Panc1 (cell line): ENCODE results near the gene DYNLT1. TPM values are rescaled to one million over a fixed set of nuclear protein-coding genes. Genes with fewer than 3 reads are reported as not detected.

Source experiments
- ATAC-seq: fragments of 200-7000 bp; cut with Tn5 transposase; 2 replicates; pipeline ENCODE4 v1.9.1; 2020; ENCODE audit warnings: mild to moderate bottlenecking, moderate library complexity
- BruUV-seq: library from RNA; stranded (reverse); fragments of 400-500 nt; replicated peaks from 2 replicates; lab custom pipeline; 2021; lab: Mats Ljungman, UMichigan
- CTCF ChIA-PET: fragments of 300-600 bp; sonication (Branson Sonifier 250); formaldehyde crosslinking; loops from one replicate; lab custom pipeline; 2022; ENCODE audit warnings: antibody characterized with exemption; lab: Charles Lee
- POLR2A ChIA-PET: fragments of 300-600 bp; sonication (Branson Sonifier 250); formaldehyde crosslinking; loops from one replicate; lab custom pipeline; 2022; ENCODE audit warnings: antibody characterized with exemption; lab: Charles Lee
- DNase-seq: peaks from one replicate; pipeline ENCODE4 v3.0.0-alpha.2; 2010; ENCODE audit warnings: low read depth, low spot score
- H3K27ac ChIP-seq: 2 replicates; pipeline ENCODE4 v1.5.1; 2011; ENCODE audit warnings: mild to moderate bottlenecking, low read length, inconsistent platforms
- H3K27me3 ChIP-seq: fragments of 200-500 bp; sonication (Bioruptor generic); 2 replicates; pipeline ENCODE4 v1.6.0; 2014; ENCODE audit warnings: low read length, inconsistent platforms; ENCODE audit not compliant: control insufficient read depth, insufficient read depth
- H3K36me3 ChIP-seq: fragments of 200-500 bp; sonication (Bioruptor generic); 2 replicates; pipeline ENCODE4 v1.5.1; 2014; ENCODE audit warnings: inconsistent platforms, mild to moderate bottlenecking, low read length, moderate library complexity; ENCODE audit not compliant: control insufficient read depth, insufficient read depth
- H3K4me1 ChIP-seq: 2 replicates; pipeline ENCODE4 v1.5.1; 2011; ENCODE audit warnings: inconsistent platforms, mild to moderate bottlenecking, low read length, moderate library complexity; ENCODE audit not compliant: control insufficient read depth, insufficient read depth
- H3K4me3 ChIP-seq, 2 experiments: 2 replicates each; pipeline ENCODE4 v1.5.1; 2011 to 2012; ENCODE audit warnings: low read depth in 2 of 2, low read length in 2 of 2, mild to moderate bottlenecking in 2 of 2, inconsistent platforms in 1 of 2, moderate library complexity in 1 of 2
- H3K9me3 ChIP-seq: fragments of 200-500 bp; sonication (Bioruptor generic); 2 replicates; pipeline ENCODE4 v1.5.1; 2014; ENCODE audit warnings: low read depth, mild to moderate bottlenecking, inconsistent platforms, low read length, moderate library complexity; ENCODE audit not compliant: control insufficient read depth, insufficient read depth
- CTCF ChIP-seq: fragments of 450-650 bp; IDR thresholded peaks from 2 replicates; pipeline ENCODE4 v1.5.1; 2017; ENCODE audit warnings: mild to moderate bottlenecking
- POLR2AphosphoS5 ChIP-seq: IDR thresholded peaks from 2 replicates; pipeline ENCODE4 v1.6.1; 2012; ENCODE audit warnings: mild to moderate bottlenecking, low read depth, low read length, moderate library complexity
- REST ChIP-seq, 2 experiments: IDR thresholded peaks; 2 replicates each; pipeline ENCODE4 v1.6.1; 2011 to 2012; ENCODE audit warnings: low read depth in 2 of 2, control low read depth in 1 of 2, low read length in 1 of 2, mild to moderate bottlenecking in 1 of 2, moderate library complexity in 1 of 2; ENCODE audit not compliant: insufficient read depth in 1 of 2
- SIN3A ChIP-seq: IDR thresholded peaks from 2 replicates; pipeline ENCODE4 v1.6.1; 2012; ENCODE audit warnings: low read depth, mild to moderate bottlenecking, low read length, moderate library complexity, borderline replicate concordance; ENCODE audit not compliant: insufficient read depth
- TCF7L2 ChIP-seq: IDR thresholded peaks from 2 replicates; pipeline ENCODE4 v1.6.1; 2011; ENCODE audit warnings: mild to moderate bottlenecking, low read depth, low read length, inconsistent platforms
- in situ Hi-C: cut with HindIII; loops from 2 replicates; pipeline ENCODE4 v1.10.0; 2016; ENCODE audit warnings: low sequenced_read_pairs, low pct_unique_long_range_greater_than_20kb
- intact Hi-C: fragments of 100-400 bp; cut with micrococcal nuclease; formaldehyde crosslinking; loops from one replicate; pipeline ENCODE4 v1.10.0; 2022; ENCODE audit not compliant: unreplicated experiment
- total RNA-seq: library from RNA; stranded (reverse); gene quantifications from one replicate; pipeline ENCODE4 v1.2.1, GENCODE V29; 2021; ENCODE audit not compliant: unreplicated experiment

DYNLT1 gene
- total RNA-seq, 1 experiment from 2014 or later = 137 TPM

- in situ Hi-C loops = no loop called here
- Histone ChIP-seq H3K9me3 (no peaks in the 10 kb centered on the region), H3K4me1 (no peaks in the 10 kb centered on the region), H3K4me3 (no peak overlapping the region), H3K27me3 (peaks cover 9% of the 10 kb centered on the region; the same call in 1 of the 2 replicates), H3K27ac (no peak overlapping the region), H3K36me3 (no peaks in the 10 kb centered on the region)
- DNase-seq = no peak
- ChIA-PET POLR2A (no interaction called here), CTCF (no interaction called here)
- TF ChIP-seq SIN3A = no peak
- no peak for TF ChIP-seq CTCF
- TF ChIP-seq POLR2AphosphoS5 = no peak
- TF ChIP-seq TCF7L2 = no peak
- TF ChIP-seq REST (IDR thresholded peaks at IDR 0.05; ENCODE audit: insufficient read depth in 1 of 2, low read depth in 2 of 2, low read length in 1 of 2) = no peak
- BruUV-seq = no TSS peak
- intact Hi-C loops = no loop called here
- ATAC-seq = no peak
Observed at GRCh38 chr6:158665332-158665731, 20.8 kb upstream of the DYNLT1 start.

- H3K4me3 ChIP-seq = no peak overlapping the region
- TF ChIP-seq CTCF = no peak
- TF ChIP-seq REST (IDR thresholded peaks at IDR 0.05; ENCODE audit: insufficient read depth in 1 of 2, low read depth in 2 of 2, low read length in 1 of 2) = no peak
- no peak for TF ChIP-seq POLR2AphosphoS5
- TF ChIP-seq SIN3A = no peak
- TF ChIP-seq TCF7L2 = no peak
- POLR2A ChIA-PET = no interaction called here
- in situ Hi-C loops (no loop called here), intact Hi-C loops (loop anchor here (5.0 kb wide), 1 partner anchor 424 kb away; no protein-coding TSS in a partner anchor)
- ATAC-seq = no peak
- no TSS peak for BruUV-seq
- CTCF ChIA-PET = no interaction called here
- no peaks in the 10 kb centered on the region for H3K9me3 ChIP-seq
- H3K27ac ChIP-seq = no peak overlapping the region
- H3K36me3 ChIP-seq = no peaks in the 10 kb centered on the region
- no peaks in the 10 kb centered on the region for H3K4me1 ChIP-seq
- H3K27me3 ChIP-seq = peaks cover 9% of the 10 kb centered on the region; the same call in 1 of the 2 replicates
- DNase-seq = no peak
Observed at GRCh38 chr6:158663625-158664165, 19.2 kb upstream of the DYNLT1 start.
